Measurements from ENCODE around the gene TRPV2. TPM values are rescaled to one million over a fixed set of nuclear protein-coding genes. Genes with fewer than 3 reads are reported as not detected.

The TRPV2 gene
- total and polyA plus RNA-seq, 7 experiments from 2014 or later = 66.8 to 141 (median 80.0) TPM

DNA sequence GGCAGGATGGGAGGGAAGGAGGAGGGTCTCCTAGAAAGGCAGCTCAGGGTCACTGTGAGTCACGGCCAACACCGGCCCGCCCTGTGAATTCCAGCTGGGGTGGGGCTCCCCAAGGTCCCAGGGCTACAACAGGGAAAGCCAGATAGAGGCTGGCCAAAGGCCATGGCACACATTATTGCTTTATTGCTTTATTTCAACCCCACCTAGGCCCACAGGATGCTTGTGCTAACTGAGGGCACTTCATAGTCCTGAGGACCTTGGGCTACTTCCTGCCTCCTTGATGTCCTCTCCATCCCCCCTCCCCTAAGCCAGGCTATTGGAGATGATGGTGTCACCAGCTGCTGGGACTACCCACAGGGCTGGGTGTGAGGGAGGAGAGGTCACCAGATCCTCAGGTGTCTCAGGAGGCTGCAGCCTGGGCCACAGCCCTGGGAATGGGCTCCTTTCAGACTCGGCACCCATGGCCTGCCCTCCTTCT is 50.5 kb downstream of the TRPV2 start:
- ATAC-seq (no peak), DNase-seq (no peak)
- no peaks in the 10 kb centered on the region for H3K4me1 ChIP-seq (ENCODE audit: control insufficient read depth in 2 of 2, insufficient read depth in 2 of 2, low read length in 2 of 2)
- H3K27ac ChIP-seq (ENCODE audit: low read depth, low read length) = no peak overlapping the region
- H3K27ac Mint-ChIP-seq = no peak overlapping the region
- no peak overlapping the region for H3K4me3 ChIP-seq (ENCODE audit: low read length)
- peaks cover 0 to 1% (median 0%) of the 10 kb centered on the region in 7 donors for H3K4me1 Mint-ChIP-seq
- CTCF ChIA-PET = no interaction called here
- no peak overlapping the region for H3K4me3 Mint-ChIP-seq
- no peaks in the 10 kb centered on the region for H3K9me3 ChIP-seq (ENCODE audit: control insufficient read depth in 2 of 3, low read length in 3 of 3)
- no peaks in the 10 kb centered on the region for H3K9me3 Mint-ChIP-seq
- intact Hi-C loops (cut with micrococcal nuclease) = no loop called here
- POLR2A ChIA-PET = no interaction called here
- H3K27me3 Mint-ChIP-seq = no peaks in the 10 kb centered on the region
- H3K27me3 ChIP-seq (ENCODE audit: control insufficient read depth in 2 of 2, insufficient read depth in 2 of 2, low read length in 2 of 2) = no peaks in the 10 kb centered on the region
- peaks cover 0 to 4% (median 0%) of the 10 kb centered on the region in 5 donors for H3K36me3 Mint-ChIP-seq
- no peaks in the 10 kb centered on the region for H3K36me3 ChIP-seq (ENCODE audit: control insufficient read depth in 2 of 3, insufficient read depth in 3 of 3, low read length in 3 of 3)

DNA sequence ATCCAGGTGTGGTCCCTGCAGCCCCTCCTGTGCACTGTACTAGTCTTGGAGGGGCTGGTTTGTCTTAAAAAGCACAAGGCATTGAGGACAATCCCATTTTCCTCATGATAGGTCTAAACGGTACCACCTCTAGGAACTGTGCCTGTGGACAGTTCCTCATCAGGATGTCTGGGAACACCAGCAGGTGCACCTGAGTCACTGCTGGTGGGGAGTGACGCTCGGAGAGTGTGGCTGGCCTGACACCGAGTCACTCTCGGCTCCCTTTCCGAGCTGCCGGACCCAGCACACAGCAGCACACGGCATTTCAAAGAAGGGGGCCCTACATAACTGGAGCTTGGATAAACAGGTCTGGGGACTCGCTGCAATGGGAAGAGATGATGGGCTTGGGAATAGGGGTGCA is 51.0 kb downstream of the TRPV2 start:
- Mint-ChIP-seq H3K27me3 (no peaks in the 10 kb centered on the region), H3K4me1 (peaks cover 0 to 1% (median 0%) of the 10 kb centered on the region in 7 donors), H3K9me3 (no peaks in the 10 kb centered on the region), H3K4me3 (no peak overlapping the region), H3K36me3 (peaks cover 0 to 4% (median 0%) of the 10 kb centered on the region in 5 donors), H3K27ac (peak overlapping the region in 1 of 9 donors; percentile 2)
- H3K36me3 ChIP-seq (ENCODE audit: control insufficient read depth in 2 of 3, insufficient read depth in 3 of 3, low read length in 3 of 3) = no peaks in the 10 kb centered on the region
- DNase-seq = no peak
- no peaks in the 10 kb centered on the region for H3K27me3 ChIP-seq (ENCODE audit: control insufficient read depth in 2 of 2, insufficient read depth in 2 of 2, low read length in 2 of 2)
- no peak for ATAC-seq
- no peaks in the 10 kb centered on the region for H3K9me3 ChIP-seq (ENCODE audit: control insufficient read depth in 2 of 3, low read length in 3 of 3)
- intact Hi-C loops (cut with micrococcal nuclease) = no loop called here
- H3K27ac ChIP-seq (ENCODE audit: low read depth, low read length) = no peak overlapping the region
- H3K4me1 ChIP-seq (ENCODE audit: control insufficient read depth in 2 of 2, insufficient read depth in 2 of 2, low read length in 2 of 2) = no peaks in the 10 kb centered on the region
- POLR2A ChIA-PET = no interaction called here
- no peak overlapping the region for H3K4me3 ChIP-seq (ENCODE audit: low read length)
- CTCF ChIA-PET = no interaction called here

DNA sequence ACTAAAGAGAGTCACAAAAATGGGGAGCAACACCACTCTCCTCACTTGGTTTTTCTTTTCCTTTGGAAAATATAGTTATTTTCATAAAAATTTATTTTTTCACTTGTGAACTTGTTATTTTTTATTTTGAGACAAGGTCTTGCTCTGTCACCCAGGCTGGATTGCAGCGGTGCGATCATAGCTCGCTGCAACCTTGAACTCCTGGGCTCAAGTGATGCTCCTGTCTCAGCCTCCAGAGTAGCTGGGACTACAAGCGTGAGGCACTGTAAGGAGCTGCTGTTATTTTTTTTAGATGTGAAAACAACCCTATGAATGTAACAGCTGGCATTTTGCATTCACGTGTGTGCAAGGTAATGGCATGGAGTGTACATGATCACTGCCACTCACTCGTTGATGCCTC is 51.7 kb downstream of the TRPV2 start:
- Histone ChIP-seq H3K9me3 (ENCODE audit: control insufficient read depth in 2 of 3, low read length in 3 of 3) (no peaks in the 10 kb centered on the region), H3K4me3 (ENCODE audit: low read length) (no peak overlapping the region), H3K36me3 (ENCODE audit: control insufficient read depth in 2 of 3, insufficient read depth in 3 of 3, low read length in 3 of 3) (no peaks in the 10 kb centered on the region), H3K4me1 (ENCODE audit: control insufficient read depth in 2 of 2, insufficient read depth in 2 of 2, low read length in 2 of 2) (no peaks in the 10 kb centered on the region), H3K27me3 (ENCODE audit: control insufficient read depth in 2 of 2, insufficient read depth in 2 of 2, low read length in 2 of 2) (no peaks in the 10 kb centered on the region), H3K27ac (ENCODE audit: low read depth, low read length) (no peak overlapping the region)
- H3K27me3 Mint-ChIP-seq = no peaks in the 10 kb centered on the region
- ATAC-seq (no peak), DNase-seq (no peak)
- CTCF ChIA-PET = no interaction called here
- POLR2A ChIA-PET = no interaction called here
- peaks cover 0 to 8% (median 0%) of the 10 kb centered on the region in 5 donors for H3K36me3 Mint-ChIP-seq
- no peak overlapping the region for H3K4me3 Mint-ChIP-seq
- no peak overlapping the region for H3K27ac Mint-ChIP-seq
- peaks cover 0 to 4% (median 0%) of the 10 kb centered on the region in 7 donors for H3K4me1 Mint-ChIP-seq
- no peaks in the 10 kb centered on the region for H3K9me3 Mint-ChIP-seq
- intact Hi-C loops (cut with micrococcal nuclease) = no loop called here

DNA sequence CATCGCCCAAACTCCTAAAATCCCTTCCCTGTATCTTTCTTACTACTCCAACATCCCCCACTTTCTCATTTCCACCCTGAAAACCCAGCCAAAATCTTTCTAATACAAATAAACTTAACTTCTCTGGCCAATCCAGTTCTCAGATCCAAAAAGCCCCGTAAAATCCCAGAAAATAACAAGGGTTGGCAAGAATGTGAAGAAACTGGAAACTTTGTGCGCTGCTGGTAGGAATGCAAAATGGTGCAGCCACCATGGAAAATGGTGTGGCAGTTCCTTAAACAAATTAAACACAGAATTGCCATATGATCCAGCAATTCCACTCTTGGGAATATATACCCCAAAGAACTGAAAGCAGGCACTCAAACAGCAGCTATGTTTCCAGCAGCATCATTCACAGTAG is 52.5 kb downstream of the TRPV2 start:
- no peaks in the 10 kb centered on the region for H3K27me3 ChIP-seq (ENCODE audit: control insufficient read depth in 2 of 2, insufficient read depth in 2 of 2, low read length in 2 of 2)
- H3K4me1 Mint-ChIP-seq = peaks cover 0 to 4% (median 0%) of the 10 kb centered on the region in 7 donors
- CTCF ChIA-PET = no interaction called here
- H3K36me3 ChIP-seq (ENCODE audit: control insufficient read depth in 2 of 3, insufficient read depth in 3 of 3, low read length in 3 of 3) = no peaks in the 10 kb centered on the region
- POLR2A ChIA-PET = no interaction called here
- no peak for DNase-seq
- H3K9me3 Mint-ChIP-seq = no peaks in the 10 kb centered on the region
- H3K36me3 Mint-ChIP-seq = peaks cover 0 to 8% (median 0%) of the 10 kb centered on the region in 5 donors
- H3K27ac ChIP-seq (ENCODE audit: low read depth, low read length) = no peak overlapping the region
- no peaks in the 10 kb centered on the region for H3K9me3 ChIP-seq (ENCODE audit: control insufficient read depth in 2 of 3, low read length in 3 of 3)
- ATAC-seq = no peak
- H3K4me3 Mint-ChIP-seq = no peak overlapping the region
- H3K4me1 ChIP-seq (ENCODE audit: control insufficient read depth in 2 of 2, insufficient read depth in 2 of 2, low read length in 2 of 2) = no peaks in the 10 kb centered on the region
- H3K27me3 Mint-ChIP-seq = no peaks in the 10 kb centered on the region
- no peak overlapping the region for H3K4me3 ChIP-seq (ENCODE audit: low read length)
- intact Hi-C loops (cut with micrococcal nuclease) = no loop called here
- H3K27ac Mint-ChIP-seq = no peak overlapping the region

DNA sequence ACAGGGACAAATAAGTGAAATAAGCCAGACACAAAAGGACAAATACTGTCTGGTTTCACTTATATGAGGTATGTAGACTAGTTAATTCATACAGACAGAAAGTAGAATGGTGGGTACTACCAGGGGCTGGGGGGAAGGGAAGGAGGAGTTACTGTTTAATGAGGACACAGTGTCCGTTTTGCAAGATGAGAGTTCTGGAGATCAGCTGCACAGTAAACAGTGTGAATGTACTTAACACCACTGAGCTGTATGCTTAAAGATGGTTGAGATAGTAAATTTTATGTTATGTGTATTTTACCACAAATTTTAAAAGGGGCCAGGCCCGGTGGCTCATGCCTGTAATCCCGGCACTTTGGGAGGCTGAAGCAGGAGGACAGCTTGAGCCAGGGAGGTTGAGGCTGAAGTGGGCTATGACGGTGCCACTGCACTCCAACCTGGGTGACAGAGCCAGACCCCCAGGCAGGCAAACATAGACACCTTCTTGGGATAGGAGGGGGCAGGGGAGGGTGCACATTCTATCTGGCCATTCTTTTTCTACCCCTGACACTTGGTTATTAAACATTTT is 53.1 kb downstream of the TRPV2 start:
- Mint-ChIP-seq H3K27ac (no peak overlapping the region), H3K27me3 (no peaks in the 10 kb centered on the region), H3K4me3 (no peak overlapping the region), H3K4me1 (peaks cover 0 to 4% (median 0%) of the 10 kb centered on the region in 7 donors), H3K36me3 (peaks cover 0 to 8% (median 0%) of the 10 kb centered on the region in 5 donors), H3K9me3 (no peaks in the 10 kb centered on the region)
- no peak overlapping the region for H3K4me3 ChIP-seq (ENCODE audit: low read length)
- H3K27ac ChIP-seq (ENCODE audit: low read depth, low read length) = no peak overlapping the region
- ATAC-seq (no peak), DNase-seq (no peak)
- intact Hi-C loops (cut with micrococcal nuclease) = no loop called here
- H3K9me3 ChIP-seq (ENCODE audit: control insufficient read depth in 2 of 3, low read length in 3 of 3) = no peaks in the 10 kb centered on the region
- CTCF ChIA-PET = no interaction called here
- H3K36me3 ChIP-seq (ENCODE audit: control insufficient read depth in 2 of 3, insufficient read depth in 3 of 3, low read length in 3 of 3) = no peaks in the 10 kb centered on the region
- H3K27me3 ChIP-seq (ENCODE audit: control insufficient read depth in 2 of 2, insufficient read depth in 2 of 2, low read length in 2 of 2) = no peaks in the 10 kb centered on the region
- no peaks in the 10 kb centered on the region for H3K4me1 ChIP-seq (ENCODE audit: control insufficient read depth in 2 of 2, insufficient read depth in 2 of 2, low read length in 2 of 2)
- POLR2A ChIA-PET = no interaction called here

DNA sequence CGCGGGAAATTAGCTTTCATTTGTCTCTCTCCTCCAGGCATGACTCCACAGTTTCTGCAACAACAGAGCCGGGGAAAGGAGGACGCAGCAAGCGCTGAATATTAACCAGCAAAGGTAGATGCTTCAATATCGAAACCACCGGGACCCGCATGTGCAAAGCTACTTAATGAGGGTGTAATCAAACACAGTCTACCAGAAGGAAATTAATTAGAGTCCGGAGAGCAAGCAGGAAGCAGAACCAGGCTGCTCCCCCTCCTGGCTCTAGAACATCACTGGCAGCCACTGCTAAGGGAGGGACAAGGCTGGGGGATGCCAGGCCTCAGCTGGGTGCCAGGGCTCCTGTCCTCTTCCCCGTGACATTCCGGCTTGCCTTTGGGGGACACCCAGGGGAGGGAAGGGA is 54.9 kb downstream of the TRPV2 start:
- H3K36me3 ChIP-seq (ENCODE audit: control insufficient read depth in 2 of 3, insufficient read depth in 3 of 3, low read length in 3 of 3) = no peaks in the 10 kb centered on the region
- intact Hi-C loops (cut with micrococcal nuclease) = no loop called here
- ChIA-PET POLR2A (no interaction called here), CTCF (no interaction called here)
- no peaks in the 10 kb centered on the region for H3K4me1 ChIP-seq (ENCODE audit: control insufficient read depth in 2 of 2, insufficient read depth in 2 of 2, low read length in 2 of 2)
- DNase-seq (no peak), ATAC-seq (no peak)
- H3K36me3 Mint-ChIP-seq = peaks cover 0 to 8% (median 0%) of the 10 kb centered on the region in 5 donors
- no peak overlapping the region for H3K27ac ChIP-seq (ENCODE audit: low read depth, low read length)
- H3K9me3 ChIP-seq (ENCODE audit: control insufficient read depth in 2 of 3, low read length in 3 of 3) = no peaks in the 10 kb centered on the region
- H3K27ac Mint-ChIP-seq = no peak overlapping the region
- no peaks in the 10 kb centered on the region for H3K27me3 ChIP-seq (ENCODE audit: control insufficient read depth in 2 of 2, insufficient read depth in 2 of 2, low read length in 2 of 2)
- no peak overlapping the region for H3K4me3 ChIP-seq (ENCODE audit: low read length)
- peaks cover 0 to 4% (median 0%) of the 10 kb centered on the region in 7 donors for H3K4me1 Mint-ChIP-seq
- H3K27me3 Mint-ChIP-seq = no peaks in the 10 kb centered on the region
- no peak overlapping the region for H3K4me3 Mint-ChIP-seq
- H3K9me3 Mint-ChIP-seq = no peaks in the 10 kb centered on the region

DNA sequence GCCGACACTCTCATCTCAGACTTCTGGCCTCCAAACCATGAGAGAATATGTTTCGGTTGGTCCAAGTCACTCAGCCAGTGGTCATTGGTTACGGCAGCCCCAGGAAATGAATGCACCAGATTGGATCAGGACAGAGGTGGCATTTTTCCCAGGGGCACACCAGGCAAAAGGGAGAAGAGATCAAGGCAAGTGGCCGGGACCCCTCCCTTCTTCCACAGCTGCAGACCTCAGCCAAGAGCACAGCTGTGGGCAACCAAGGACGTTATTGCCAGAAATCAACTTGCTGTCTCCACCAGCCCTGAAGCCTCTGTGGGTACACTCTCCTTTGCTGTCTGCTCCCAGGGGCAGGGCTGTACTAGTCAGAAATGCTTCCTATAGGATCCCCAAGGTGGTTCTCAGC is 55.9 kb downstream of the TRPV2 start:
- Histone ChIP-seq H3K27ac (ENCODE audit: low read depth, low read length) (no peak overlapping the region), H3K4me3 (ENCODE audit: low read length) (no peak overlapping the region), H3K36me3 (ENCODE audit: control insufficient read depth in 2 of 3, insufficient read depth in 3 of 3, low read length in 3 of 3) (no peaks in the 10 kb centered on the region), H3K27me3 (ENCODE audit: control insufficient read depth in 2 of 2, insufficient read depth in 2 of 2, low read length in 2 of 2) (no peaks in the 10 kb centered on the region), H3K4me1 (ENCODE audit: control insufficient read depth in 2 of 2, insufficient read depth in 2 of 2, low read length in 2 of 2) (no peaks in the 10 kb centered on the region), H3K9me3 (ENCODE audit: control insufficient read depth in 2 of 3, low read length in 3 of 3) (no peaks in the 10 kb centered on the region)
- H3K27ac Mint-ChIP-seq = peak overlapping the region in 1 of 9 donors; percentile 14
- CTCF ChIA-PET = interaction anchor here (0.5 kb wide), 1 partner anchor 1558 kb away, joined by 3 read pairs; no protein-coding TSS in a partner anchor
- H3K4me1 Mint-ChIP-seq = peaks cover 0 to 4% (median 0%) of the 10 kb centered on the region in 7 donors
- intact Hi-C loops (cut with micrococcal nuclease) = no loop called here
- DNase-seq = no peak
- no peaks in the 10 kb centered on the region for H3K9me3 Mint-ChIP-seq
- H3K27me3 Mint-ChIP-seq = no peaks in the 10 kb centered on the region
- ATAC-seq = no peak
- POLR2A ChIA-PET = no interaction called here
- H3K4me3 Mint-ChIP-seq = no peak overlapping the region
- H3K36me3 Mint-ChIP-seq = peaks cover 0 to 8% (median 0%) of the 10 kb centered on the region in 5 donors

All from naive thymus-derived CD4-positive, alpha-beta T cell (primary cell).